ENCODE results near the gene HJURP.
A peak's percentile ranks its signal among the peaks of the same experiment; 100 is the strongest.
"Not testable (repeated sequence)": the region's sequence is repeated elsewhere in the genome, so short reads cannot be mapped to it uniquely, and the experiment has no call there.

The HJURP gene, protein sequence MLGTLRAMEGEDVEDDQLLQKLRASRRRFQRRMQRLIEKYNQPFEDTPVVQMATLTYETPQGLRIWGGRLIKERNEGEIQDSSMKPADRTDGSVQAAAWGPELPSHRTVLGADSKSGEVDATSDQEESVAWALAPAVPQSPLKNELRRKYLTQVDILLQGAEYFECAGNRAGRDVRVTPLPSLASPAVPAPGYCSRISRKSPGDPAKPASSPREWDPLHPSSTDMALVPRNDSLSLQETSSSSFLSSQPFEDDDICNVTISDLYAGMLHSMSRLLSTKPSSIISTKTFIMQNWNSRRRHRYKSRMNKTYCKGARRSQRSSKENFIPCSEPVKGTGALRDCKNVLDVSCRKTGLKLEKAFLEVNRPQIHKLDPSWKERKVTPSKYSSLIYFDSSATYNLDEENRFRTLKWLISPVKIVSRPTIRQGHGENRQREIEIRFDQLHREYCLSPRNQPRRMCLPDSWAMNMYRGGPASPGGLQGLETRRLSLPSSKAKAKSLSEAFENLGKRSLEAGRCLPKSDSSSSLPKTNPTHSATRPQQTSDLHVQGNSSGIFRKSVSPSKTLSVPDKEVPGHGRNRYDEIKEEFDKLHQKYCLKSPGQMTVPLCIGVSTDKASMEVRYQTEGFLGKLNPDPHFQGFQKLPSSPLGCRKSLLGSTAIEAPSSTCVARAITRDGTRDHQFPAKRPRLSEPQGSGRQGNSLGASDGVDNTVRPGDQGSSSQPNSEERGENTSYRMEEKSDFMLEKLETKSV

DNA sequence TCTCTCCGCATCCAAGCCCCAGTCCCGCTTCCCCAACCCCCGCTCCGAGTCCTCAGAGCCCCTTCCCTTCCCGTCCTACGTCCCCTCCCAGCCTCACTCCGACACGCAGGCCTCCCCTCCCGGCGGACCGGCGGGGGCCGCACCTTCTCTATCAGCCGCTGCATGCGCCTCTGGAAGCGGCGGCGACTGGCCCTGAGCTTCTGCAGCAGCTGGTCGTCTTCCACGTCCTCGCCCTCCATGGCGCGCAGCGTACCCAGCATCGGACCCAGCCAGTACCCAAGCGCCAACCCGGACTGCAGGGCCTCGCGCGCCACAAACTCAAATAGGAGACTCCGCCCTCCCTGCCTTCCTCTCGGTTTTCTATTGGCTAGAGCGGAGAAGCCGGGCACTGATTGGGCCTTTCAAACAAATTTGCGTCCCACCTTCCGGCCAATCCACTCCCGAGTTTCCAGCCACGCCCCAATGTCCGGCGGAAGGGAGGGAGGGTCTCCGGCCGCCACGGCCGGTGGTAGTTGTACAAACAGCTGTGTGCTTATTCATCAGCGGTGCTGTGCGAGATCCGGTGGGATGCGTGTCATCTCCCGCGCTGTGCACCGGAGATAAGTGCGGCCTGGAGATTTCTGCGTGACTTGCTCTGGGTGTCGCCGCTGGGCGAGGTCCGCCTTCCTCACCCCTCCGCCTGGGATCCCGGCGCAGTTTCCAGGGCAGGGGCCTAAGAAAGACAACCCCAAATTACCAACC, at the start of gene HJURP:
Gene HJURP (minus strand): TSS at position 295 of the 741 bp plus-strand sequence. CDS start 35 bp downstream, at position 260.
- no peak for TF ChIP-seq CTCF (IDR thresholded peaks at IDR 0.05; ENCODE audit: low read depth, low read length)
- H3K4me3 ChIP-seq (ENCODE audit: low read depth, low read length), result peak within 1 kb of the TSS; percentile 76

- no peak overlapping the region for H3K4me3 ChIP-seq (ENCODE audit: low read depth, low read length)
- no peak for TF ChIP-seq CTCF (IDR thresholded peaks at IDR 0.05; ENCODE audit: low read depth, low read length)
Measured at GRCh38 chr2:233901884-233902283, 47.5 kb upstream of the HJURP start.

DNA sequence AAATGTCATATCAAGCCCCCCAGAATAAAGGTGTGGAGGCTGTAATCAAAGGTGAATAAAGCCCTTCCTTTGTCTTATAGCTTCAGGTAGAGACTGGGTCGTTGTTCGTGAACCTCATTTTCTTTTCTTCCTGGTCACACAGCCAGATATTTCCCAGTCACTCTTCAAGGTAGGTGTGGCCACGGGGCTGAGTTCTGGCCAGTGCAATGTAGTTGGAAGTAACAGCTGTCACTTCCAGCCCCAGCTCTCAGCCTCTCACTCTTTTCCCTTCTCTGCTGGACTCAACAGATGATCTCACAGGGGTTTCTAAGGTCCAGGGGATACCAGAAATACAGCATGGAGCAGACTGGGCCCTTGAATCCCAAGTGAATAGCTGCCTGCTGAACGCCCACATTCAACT, 47.0 kb upstream of the HJURP start:
- no peak overlapping the region for H3K4me3 ChIP-seq (ENCODE audit: low read depth, low read length)
- TF ChIP-seq CTCF (IDR thresholded peaks at IDR 0.05; ENCODE audit: low read depth, low read length), result no peak

DNA sequence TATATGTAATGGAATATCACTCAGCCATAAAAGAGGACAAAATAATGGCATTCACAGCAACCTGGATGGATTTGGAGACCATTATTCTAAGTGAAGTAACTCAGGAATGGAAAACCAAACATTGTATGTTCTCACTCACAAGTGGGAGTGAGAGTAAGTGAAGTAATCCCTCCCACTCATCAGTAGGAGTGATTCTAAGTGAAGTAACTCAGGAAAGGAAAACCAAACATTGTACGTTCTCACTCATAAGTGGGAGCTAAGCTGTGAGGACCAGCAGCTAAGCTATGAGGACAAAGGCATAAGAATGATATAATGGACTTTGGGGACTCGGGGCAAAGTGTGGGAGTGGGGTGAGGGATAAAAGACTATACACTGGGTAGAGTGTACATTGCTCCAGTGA, 41.9 kb upstream of the HJURP start:
- not testable (repeated sequence) for H3K4me3 ChIP-seq (ENCODE audit: low read depth, low read length)

GRCh38 chr2:233892793-233893192, 38.5 kb upstream of the HJURP start:
- TF ChIP-seq CTCF (IDR thresholded peaks at IDR 0.05; ENCODE audit: low read depth, low read length), result no peak
- H3K4me3 ChIP-seq (ENCODE audit: low read depth, low read length), result no peak overlapping the region

- no peak overlapping the region for H3K4me3 ChIP-seq (ENCODE audit: low read depth, low read length)
- TF ChIP-seq CTCF (IDR thresholded peaks at IDR 0.05; ENCODE audit: low read depth, low read length), result no peak
Measured at GRCh38 chr2:233882353-233882752, 28.0 kb upstream of the HJURP start.

DNA sequence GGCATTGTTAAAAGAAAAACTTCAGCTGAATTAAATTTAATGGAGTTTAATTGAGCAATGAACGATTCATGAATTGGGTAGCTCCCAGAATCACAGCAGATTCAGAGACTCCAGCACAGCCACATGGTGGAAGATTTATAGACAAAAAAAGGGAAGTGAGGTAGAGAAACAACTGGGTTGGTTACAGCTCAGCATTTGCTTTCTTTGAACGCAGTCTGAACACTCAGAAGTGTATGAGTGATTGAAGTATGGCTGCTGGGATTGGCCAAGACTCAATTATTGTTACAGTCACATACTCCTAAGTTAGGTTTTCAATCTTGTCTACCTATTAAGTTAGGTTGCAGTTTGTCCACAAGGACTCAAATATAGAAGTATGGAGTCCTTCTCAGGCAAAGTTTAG, 17.8 kb upstream of the HJURP start:
- not testable (repeated sequence) for H3K4me3 ChIP-seq (ENCODE audit: low read depth, low read length)

DNA sequence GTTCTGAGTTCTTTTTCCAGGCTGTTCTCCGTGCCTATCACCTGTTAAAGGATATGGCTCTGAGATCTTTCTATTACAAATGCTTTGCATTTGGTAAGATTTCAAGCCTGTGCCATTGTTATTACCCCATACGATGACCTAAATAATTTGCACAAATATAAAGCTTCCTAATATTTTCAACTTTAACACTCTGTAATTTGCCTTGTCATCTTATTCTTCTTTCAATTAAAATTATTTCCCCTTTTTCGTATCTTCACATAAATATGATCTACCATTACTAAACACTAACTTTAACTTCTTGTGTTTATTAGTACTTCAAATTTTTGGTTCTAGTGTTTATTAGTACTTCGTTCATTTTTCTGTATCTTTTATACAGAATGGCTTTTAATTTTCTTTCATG, 17.1 kb upstream of the HJURP start:
- H3K4me3 ChIP-seq (ENCODE audit: low read depth, low read length), result no peak overlapping the region
- no peak for TF ChIP-seq CTCF (IDR thresholded peaks at IDR 0.05; ENCODE audit: low read depth, low read length)
